Medulla oblongata (tissue), 1 donor: ENCODE measurements around the gene IRF1.
"Not testable (repeated sequence)": the region's sequence is repeated elsewhere in the genome, so short reads cannot be mapped to it uniquely, and the experiment has no call there.

ENCODE experiments used
- DNase-seq: peaks from one replicate; pipeline ENCODE4 v3.0.0-alpha.2; 2015; ENCODE audit errors: extremely low spot score

The IRF1 gene

DNA sequence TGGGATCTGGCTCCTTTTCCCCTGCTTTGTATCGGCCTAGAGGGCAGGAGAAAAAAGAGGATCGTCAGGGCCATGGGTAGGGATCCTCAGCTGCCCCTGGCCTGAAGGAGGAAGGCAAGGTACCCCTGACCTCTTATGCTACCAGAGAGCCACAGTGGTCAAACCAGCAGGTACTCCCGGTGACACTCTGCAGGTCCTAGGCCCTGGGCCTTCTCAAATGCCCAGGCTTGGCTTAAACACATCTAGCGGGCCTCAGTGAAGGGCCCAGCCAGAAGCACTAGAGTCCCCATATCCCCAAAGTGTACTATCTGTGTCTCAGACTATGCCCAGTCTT is 3.5 kb downstream of the IRF1 start:
- DNase-seq = no peak

GRCh38 chr5:132486318-132487094 is 4.1 kb downstream of the IRF1 start:
- no peak for DNase-seq

DNA sequence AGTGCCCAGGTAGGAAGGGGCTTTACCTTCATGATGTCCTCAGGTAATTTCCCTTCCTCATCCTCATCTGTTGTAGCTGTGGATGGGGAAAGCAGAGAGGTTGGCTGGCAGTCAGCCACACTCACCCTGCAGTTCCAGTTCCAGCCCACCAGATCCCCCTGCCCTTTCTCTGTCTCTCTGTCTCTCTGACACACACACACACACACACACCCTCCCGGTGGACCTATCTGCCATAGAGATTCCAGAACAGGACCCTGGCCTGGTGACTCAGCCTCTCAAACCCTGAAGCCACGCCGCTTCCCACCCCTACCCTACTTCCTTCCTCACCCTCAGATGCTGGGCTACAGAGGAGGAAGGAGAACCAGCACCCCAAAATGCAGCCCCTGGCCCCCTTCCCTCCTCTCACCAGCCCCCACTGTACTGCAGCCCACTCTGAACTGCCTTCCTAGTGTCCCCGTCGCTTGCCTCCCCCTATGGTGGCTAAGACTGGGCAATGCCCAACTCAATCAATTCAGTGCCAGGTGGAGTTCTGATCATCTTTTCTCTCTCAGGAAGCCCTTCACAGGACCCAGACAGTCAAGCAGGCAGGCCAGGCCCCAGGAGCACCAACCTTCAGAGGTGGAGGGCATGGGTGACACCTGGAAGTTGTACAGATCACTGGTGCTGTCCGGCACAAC is 4.8 kb downstream of the IRF1 start:
- no peak for DNase-seq

- not testable (repeated sequence) for DNase-seq
Measured at GRCh38 chr5:132484876-132485640, 5.5 kb downstream of the IRF1 start.

DNA sequence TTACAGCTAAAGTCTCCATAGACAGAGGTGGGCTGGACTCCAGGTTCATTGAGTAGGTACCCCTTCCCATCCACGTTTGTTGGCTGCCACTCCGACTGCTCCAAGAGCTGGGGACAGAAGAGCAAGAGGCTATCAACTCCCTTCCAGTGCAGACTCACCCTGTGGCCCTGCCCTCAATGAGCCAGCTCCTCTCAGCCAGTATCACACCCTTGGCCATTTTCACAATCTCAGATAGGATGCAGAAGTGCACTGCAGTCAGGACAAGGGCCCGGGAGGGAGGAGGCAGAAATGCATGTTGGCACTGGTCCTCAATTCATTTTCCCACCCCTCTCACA is 6.2 kb downstream of the IRF1 start:
- no peak for DNase-seq

DNA sequence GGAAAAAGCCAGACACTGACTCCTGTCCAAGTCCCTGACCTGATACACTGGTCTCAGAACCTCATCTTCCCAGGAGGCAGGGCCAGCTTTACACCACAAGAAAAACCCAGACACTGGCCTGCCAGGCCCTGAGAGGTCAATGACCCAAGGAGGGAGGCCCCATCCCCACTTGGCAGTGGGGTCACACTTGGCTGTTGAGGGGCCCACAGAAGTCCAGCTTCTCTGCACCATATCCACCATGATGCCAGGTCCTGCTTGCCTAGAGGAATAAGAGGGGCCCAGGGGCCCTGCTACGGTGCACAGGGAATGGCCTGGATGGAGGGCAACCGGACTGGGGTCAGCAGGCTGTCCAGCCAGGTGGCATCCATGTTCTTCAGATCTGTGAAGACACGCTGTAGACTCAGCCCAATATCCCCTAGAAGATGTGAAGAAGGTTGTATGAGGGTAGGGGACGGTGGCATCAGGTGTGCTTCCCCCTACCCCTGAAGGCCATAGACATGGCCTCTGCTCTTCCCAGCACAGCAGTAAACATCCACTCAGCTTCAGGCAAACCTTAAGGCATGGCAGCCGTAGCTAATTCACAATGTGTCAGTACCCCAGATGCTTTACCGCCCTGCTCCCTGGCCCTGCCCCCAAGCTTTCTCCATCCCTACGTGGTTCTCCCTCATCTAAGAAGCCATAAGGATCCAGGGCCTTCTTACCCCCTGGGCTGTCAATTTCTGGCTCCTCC is 6.7 kb downstream of the IRF1 start:
- DNase-seq = no peak

- DNase-seq = no peak
Measured at GRCh38 chr5:132483101-132483500, 7.5 kb downstream of the IRF1 start.

GRCh38 chr5:132481596-132482211 is 8.9 kb downstream of the IRF1 start:
- DNase-seq = no peak

- DNase-seq = no peak
Measured at GRCh38 chr5:132480893-132481595, 9.5 kb downstream of the IRF1 start.

- DNase-seq = no peak
Measured at GRCh38 chr5:132480546-132480892, 10.1 kb downstream of the IRF1 start.

GRCh38 chr5:132480042-132480441 is 10.5 kb downstream of the IRF1 start:
- no peak for DNase-seq

DNA sequence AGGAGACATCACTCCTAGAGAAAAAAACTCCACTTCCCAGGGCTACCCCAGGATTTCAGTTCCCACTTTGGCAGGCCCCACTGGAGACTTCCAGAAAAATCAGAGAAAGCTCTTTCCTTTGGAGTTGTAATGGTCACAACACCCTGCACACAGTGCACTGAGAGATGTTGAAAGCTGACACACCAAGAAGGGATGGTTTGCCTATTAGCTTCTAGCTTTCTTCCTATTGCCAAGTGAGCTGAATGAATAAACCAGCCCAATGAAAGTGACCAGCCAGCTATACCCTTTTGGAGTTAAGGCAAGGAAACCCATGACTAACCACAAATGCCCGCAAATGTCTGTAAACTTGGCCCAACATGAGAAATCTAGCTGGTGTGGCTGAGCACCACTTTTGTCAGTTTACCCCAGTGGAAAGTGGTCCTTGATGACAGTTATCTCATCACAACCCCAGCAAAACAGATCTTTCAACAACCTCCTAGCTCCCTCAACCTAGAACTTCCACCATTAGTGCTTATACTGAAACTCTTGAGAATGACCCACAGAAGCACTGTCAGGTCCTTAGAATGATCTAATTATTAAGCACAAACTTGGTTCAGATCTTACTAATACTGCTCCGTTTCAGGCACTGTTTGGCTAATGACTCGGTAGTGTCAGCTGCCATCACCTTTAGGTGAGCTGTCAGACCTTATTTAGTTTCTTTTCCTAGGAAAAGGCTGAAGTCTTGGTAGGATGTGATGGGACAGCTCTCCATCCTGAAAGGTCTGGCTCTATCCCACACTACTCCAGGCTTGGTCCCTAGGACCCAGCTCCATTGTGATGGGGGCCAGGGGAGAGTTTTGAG is 11.2 kb downstream of the IRF1 start:
- DNase-seq = no peak

GRCh38 chr5:132478366-132478871 is 12.2 kb downstream of the IRF1 start:
- no peak for DNase-seq

- DNase-seq = no peak
Measured at GRCh38 chr5:132477784-132478365, 12.7 kb downstream of the IRF1 start.

DNA sequence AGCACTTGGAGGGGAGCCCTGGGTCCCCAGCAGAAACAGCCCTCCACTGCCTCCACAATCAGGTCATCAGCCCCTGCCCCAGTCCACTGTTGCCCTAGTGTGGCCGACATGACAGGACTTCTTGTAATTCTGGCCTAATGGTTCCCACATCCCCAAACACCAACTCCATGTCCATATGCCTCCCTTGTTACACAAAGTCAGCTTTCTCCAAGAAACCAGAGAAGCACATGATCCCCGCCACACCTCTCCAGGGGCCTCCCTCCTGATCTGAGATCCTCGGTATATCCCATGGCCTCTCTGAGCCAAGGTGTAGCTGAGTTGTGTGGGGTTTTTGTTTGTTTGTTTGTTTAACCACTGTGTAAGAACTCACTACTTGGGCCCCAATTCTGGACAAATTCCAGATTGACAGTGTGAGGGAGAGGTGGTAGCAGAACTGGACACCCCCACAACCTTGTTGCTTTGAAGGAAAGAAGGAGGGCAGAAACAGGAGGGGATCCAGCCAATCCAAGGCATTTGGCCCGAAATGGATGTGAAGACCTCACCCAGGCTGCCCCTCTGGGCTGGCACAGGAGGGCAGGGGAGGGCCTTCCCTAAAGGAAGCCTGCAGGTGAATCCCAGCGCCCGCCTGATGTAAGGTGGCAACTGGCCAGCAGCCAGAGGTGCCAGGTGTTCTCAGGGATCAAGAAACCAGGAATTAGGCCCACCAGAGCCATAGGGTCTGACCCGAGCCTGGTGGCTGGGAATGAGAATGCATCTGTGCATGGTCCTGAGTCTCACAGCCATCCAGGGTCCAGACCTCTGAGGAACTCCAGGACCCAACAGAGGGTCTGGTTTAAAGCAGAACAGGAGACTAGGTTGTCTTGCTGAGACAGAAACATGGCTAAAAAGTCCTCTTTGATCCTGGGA is 13.4 kb downstream of the IRF1 start:
- no peak for DNase-seq

GRCh38 chr5:132475987-132476875 is 14.3 kb downstream of the IRF1 start:
- no peak for DNase-seq

DNA sequence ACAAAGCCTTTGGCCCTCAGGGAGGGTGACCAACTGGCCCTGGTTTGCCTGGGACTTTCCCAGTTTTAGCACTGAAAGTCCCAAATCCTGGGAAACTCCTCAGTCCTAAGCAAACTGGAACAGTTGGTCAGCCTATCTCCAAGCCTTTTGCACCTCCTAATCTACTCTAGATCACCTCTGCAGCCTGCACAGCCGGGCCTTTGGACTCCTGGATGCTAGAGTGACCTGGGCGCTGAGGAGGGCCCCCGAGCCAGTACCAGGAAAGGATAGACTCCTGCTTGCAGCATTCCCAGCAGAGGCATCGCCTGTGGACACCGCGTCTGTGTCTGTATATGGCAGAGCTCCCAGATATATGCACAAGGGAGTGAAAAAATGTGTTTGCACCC is 15.1 kb downstream of the IRF1 start:
- DNase-seq = no peak
